Osteoblast (primary cell): Measurements from ENCODE around the gene TLCD3B. TPM values are rescaled to one million over a fixed set of nuclear protein-coding genes. Genes with fewer than 3 reads are reported as not detected.

Source experiments
- DNase-seq: peaks from one replicate; pipeline ENCODE4 v3.0.0; 2011; ENCODE audit warnings: low spot score, mixed read lengths; ENCODE audit not compliant: insufficient read length; ENCODE audit errors: missing footprints
- H2AFZ ChIP-seq: 2 replicates; pipeline ENCODE4 v1.6.0; 2011; ENCODE audit warnings: mild to moderate bottlenecking, low read length
- H3K27ac ChIP-seq: 2 replicates; pipeline ENCODE4 v1.5.1; 2011; ENCODE audit warnings: mild to moderate bottlenecking, low read depth, low read length, moderate library complexity
- H3K27me3 ChIP-seq: 2 replicates; pipeline ENCODE4 v1.6.0; 2012; ENCODE audit warnings: mild to moderate bottlenecking, control low read depth, inconsistent platforms, low read length, moderate library complexity; ENCODE audit not compliant: insufficient read depth
- H3K36me3 ChIP-seq: 2 replicates; pipeline ENCODE4 v1.5.1; 2011; ENCODE audit warnings: mild to moderate bottlenecking, low read length, control low read depth, moderate library complexity; ENCODE audit not compliant: insufficient read depth
- H3K4me1 ChIP-seq: 2 replicates; pipeline ENCODE4 v1.5.1; 2011; ENCODE audit warnings: mild to moderate bottlenecking, low read length, control low read depth, moderate library complexity; ENCODE audit not compliant: insufficient read depth
- H3K4me2 ChIP-seq: 2 replicates; pipeline ENCODE4 v1.6.0; 2011; ENCODE audit warnings: mild to moderate bottlenecking, low read length; ENCODE audit not compliant: insufficient read depth
- H3K4me3 ChIP-seq: fragments of 200-600 bp; sonication (generic); 3 replicates; pipeline ENCODE4 v1.5.1; 2012; ENCODE audit warnings: mild to moderate bottlenecking, low read length, inconsistent platforms; ENCODE audit not compliant: insufficient read depth
- H3K79me2 ChIP-seq: 2 replicates; pipeline ENCODE4 v1.6.0; 2012; ENCODE audit warnings: mild to moderate bottlenecking, low read length, control low read depth, inconsistent platforms; ENCODE audit not compliant: insufficient read depth
- H3K9me3 ChIP-seq: 2 replicates; pipeline ENCODE4 v1.5.1; 2011; ENCODE audit warnings: low read depth, low read length, control low read depth
- H4K20me1 ChIP-seq: 2 replicates; pipeline ENCODE4 v1.6.0; 2012; ENCODE audit warnings: mild to moderate bottlenecking, low read length, control low read depth; ENCODE audit not compliant: insufficient read depth
- total RNA-seq: library from RNA; depleted of rRNA; stranded (reverse); fragments of >200 nt; gene quantifications from 2 replicates; pipeline ENCODE4 v1.2.3, GENCODE V29; 2012
- TF ChIP-seq, protein P1 (sequence below): IDR thresholded peaks from 2 replicates; pipeline ENCODE4 v1.5.1; 2011; ENCODE audit warnings: mild to moderate bottlenecking, low read depth, low read length, moderate library complexity; ENCODE audit errors: extremely low read depth

Gene TLCD3B
- total RNA-seq, 1 donor, result 0.36 TPM

DNA sequence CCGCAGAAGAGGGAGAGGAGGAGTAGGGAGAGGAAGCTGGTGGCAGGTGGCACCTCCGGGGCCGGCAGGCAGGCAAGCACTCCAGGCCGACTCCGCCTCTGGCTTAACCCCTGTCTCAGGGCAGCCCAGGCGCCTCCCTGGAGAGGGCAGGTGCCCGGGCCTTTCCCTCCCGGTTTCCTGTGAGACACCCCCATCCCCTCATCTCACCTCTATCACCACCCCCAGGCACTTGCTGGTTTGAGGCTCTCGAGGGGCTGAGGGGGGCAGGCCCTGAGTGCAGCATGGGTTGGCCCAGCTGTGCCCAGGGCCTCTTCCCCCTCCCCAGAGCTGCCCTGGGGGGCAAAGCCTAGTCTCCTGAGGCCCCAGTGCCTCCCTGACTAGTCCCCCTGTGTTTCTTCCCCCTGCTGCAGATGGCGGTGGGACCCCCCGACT is 26.2 kb downstream of the TLCD3B start:
- Histone ChIP-seq H4K20me1 (peaks cover 2% of the 10 kb centered on the region), H3K4me1 (no peaks in the 10 kb centered on the region), H3K4me2 (no peak overlapping the region), H2AFZ (no peak overlapping the region), H3K36me3 (peaks cover 7% of the 10 kb centered on the region), H3K79me2 (no peaks in the 10 kb centered on the region), H3K9me3 (no peaks in the 10 kb centered on the region), H3K27me3 (peaks cover 10% of the 10 kb centered on the region), H3K4me3 (no peak overlapping the region), H3K27ac (no peak overlapping the region)
- DNase-seq, result no peak
- TF ChIP-seq, protein P1, sequence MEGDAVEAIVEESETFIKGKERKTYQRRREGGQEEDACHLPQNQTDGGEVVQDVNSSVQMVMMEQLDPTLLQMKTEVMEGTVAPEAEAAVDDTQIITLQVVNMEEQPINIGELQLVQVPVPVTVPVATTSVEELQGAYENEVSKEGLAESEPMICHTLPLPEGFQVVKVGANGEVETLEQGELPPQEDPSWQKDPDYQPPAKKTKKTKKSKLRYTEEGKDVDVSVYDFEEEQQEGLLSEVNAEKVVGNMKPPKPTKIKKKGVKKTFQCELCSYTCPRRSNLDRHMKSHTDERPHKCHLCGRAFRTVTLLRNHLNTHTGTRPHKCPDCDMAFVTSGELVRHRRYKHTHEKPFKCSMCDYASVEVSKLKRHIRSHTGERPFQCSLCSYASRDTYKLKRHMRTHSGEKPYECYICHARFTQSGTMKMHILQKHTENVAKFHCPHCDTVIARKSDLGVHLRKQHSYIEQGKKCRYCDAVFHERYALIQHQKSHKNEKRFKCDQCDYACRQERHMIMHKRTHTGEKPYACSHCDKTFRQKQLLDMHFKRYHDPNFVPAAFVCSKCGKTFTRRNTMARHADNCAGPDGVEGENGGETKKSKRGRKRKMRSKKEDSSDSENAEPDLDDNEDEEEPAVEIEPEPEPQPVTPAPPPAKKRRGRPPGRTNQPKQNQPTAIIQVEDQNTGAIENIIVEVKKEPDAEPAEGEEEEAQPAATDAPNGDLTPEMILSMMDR, result no peak

DNA sequence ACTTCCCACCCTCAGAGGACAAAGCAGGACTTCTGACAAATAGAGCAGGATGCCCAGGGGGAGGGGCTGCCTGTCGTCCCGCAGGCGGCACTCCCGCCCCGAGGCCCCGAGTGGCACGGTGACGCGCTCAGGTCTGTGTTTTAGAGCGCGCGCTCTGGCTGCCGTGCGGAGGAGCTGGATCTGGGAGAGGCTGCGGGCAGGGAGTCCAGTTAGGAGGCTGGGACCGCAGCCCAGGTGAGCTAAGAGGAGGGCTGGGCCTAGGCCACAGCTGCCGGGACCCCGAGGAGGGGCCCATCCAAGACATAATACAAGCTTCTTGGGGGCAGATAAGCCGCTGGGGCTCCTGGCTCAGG is 26.7 kb downstream of the TLCD3B start:
- Histone ChIP-seq H3K4me1 (no peaks in the 10 kb centered on the region), H3K36me3 (peaks cover 7% of the 10 kb centered on the region), H3K79me2 (no peaks in the 10 kb centered on the region), H3K27ac (no peak overlapping the region), H3K4me2 (no peak overlapping the region), H3K27me3 (peaks cover 7% of the 10 kb centered on the region), H2AFZ (no peak overlapping the region), H3K9me3 (no peaks in the 10 kb centered on the region), H4K20me1 (peaks cover 4% of the 10 kb centered on the region), H3K4me3 (no peak overlapping the region)
- TF ChIP-seq, protein P1, result no peak
- no peak for DNase-seq

DNA sequence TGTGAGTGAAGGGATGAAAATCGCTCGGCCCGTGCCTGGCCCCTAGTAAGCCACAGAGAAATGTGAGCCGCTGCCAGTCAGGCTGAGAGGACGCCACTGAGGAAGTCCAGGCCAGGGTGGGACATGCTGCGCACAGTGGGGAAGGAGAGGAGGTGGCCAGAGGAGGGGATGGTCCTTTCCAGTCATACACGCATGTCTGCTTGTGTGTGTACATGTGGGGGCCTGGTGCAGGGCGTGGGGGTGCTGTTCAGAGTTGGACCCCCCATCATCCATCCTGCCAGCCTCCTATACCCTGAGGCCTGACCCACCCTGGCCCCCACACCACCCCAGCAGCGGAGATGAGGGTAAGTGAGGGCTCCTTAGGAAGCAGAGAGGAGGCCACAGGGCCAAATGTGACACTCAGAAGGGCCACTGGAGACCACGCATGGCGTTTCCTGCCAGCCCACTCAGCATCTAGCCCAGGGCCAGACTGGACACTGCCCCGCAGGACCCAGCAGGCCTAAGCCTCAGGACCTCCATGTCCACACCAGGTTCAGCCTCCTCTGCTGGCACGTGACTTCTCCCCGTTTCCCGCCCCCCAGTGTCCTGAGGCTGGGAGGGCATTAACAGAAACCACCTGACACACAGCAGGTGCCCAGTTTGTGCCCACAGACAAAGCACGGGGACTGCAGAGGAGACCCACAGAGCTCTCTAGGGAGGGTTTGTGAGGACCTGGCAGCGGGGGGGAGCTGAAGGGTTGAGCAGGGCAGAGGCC is 27.2 kb downstream of the TLCD3B start:
- H3K9me3 ChIP-seq, result no peaks in the 10 kb centered on the region
- no peak overlapping the region for H3K4me3 ChIP-seq
- no peak for DNase-seq
- TF ChIP-seq, protein P1, result no peak
- no peaks in the 10 kb centered on the region for H3K79me2 ChIP-seq
- no peaks in the 10 kb centered on the region for H3K4me1 ChIP-seq
- peaks cover 1% of the 10 kb centered on the region for H3K27me3 ChIP-seq
- H3K36me3 ChIP-seq, result peaks cover 7% of the 10 kb centered on the region
- H3K4me2 ChIP-seq, result no peak overlapping the region
- H2AFZ ChIP-seq, result no peak overlapping the region
- H4K20me1 ChIP-seq, result peaks cover 4% of the 10 kb centered on the region
- H3K27ac ChIP-seq, result no peak overlapping the region

DNA sequence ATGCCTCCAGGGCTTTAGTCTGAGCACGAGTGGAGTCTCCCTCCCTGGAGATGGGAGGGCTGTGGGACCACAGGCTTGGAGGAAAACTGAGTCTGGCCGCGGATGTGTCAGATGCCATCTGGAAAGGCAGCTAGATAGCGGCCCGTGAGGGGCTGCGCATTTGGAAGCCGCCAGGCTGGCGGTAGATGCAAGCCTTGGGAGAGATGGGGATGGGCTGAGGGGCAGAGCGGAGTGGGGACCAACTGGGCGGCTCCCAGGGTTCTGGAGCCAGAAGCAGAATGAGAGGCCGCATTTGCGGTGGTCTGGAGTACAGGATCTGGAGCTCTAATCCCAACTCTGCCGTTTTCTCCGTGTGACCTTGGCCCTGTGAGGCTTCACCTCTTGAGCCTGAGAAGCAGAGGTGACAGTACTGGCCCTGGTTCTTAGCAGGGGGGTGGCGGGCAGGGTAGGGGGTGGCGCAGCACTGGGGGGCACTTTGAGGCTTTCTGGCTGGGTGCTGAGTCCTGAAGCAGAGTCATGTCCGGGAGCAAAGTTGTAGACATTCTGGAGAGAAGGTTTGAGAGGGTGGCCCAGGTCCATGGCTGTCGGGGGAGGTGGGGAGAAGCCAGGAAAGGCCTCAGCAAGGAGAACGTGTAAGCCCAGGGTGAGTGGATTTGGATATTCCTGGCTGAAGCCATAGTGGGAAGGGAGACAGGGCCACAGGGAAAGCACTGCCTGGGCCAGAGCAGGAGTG is 28.3 kb downstream of the TLCD3B start:
- TF ChIP-seq, protein P1, result no peak
- Histone ChIP-seq H3K27me3 (no peaks in the 10 kb centered on the region), H3K4me1 (no peaks in the 10 kb centered on the region), H3K4me2 (no peak overlapping the region), H4K20me1 (peaks cover 4% of the 10 kb centered on the region), H3K4me3 (no peak overlapping the region), H2AFZ (no peak overlapping the region), H3K9me3 (no peaks in the 10 kb centered on the region), H3K27ac (no peak overlapping the region), H3K79me2 (no peaks in the 10 kb centered on the region), H3K36me3 (peaks cover 9% of the 10 kb centered on the region)
- peak; percentile 68 for DNase-seq
